Neural cell (in vitro differentiated cells): Measurements from ENCODE around the gene GPSM1. TPM values are rescaled to one million over a fixed set of nuclear protein-coding genes. Genes with fewer than 3 reads are reported as not detected.

Experiments used
- H2AFZ ChIP-seq: fragments of 200-600, 300-800 bp; sonication (generic), shearing (Covaris generic); 2 replicates; pipeline ENCODE4 v1.6.0; 2014; ENCODE audit warnings: low read depth, mild to moderate bottlenecking, antibody characterized with exemption, low read length, moderate library complexity
- H3F3A ChIP-seq: fragments of 200-600 bp; shearing (Covaris generic); 2 replicates; pipeline ENCODE4 v1.6.1; 2016; ENCODE audit warnings: mild to moderate bottlenecking, moderate library complexity, mixed read lengths, antibody characterized with exemption, low read length; ENCODE audit not compliant: insufficient read depth, poor library complexity, severe bottlenecking
- H3K27ac ChIP-seq: fragments of 200-600, 300-800 bp; sonication (generic), shearing (Covaris generic); 2 replicates; pipeline ENCODE4 v1.5.1; 2014; ENCODE audit warnings: mild to moderate bottlenecking, low read length, moderate library complexity
- H3K27me3 ChIP-seq: fragments of 300-800, 200-600 bp; sonication (generic), shearing (Covaris generic); 2 replicates; pipeline ENCODE4 v1.6.0; 2014; ENCODE audit warnings: mild to moderate bottlenecking, low read depth, low read length, moderate library complexity; ENCODE audit not compliant: insufficient read depth
- H3K36me3 ChIP-seq: fragments of 300-800, 200-600 bp; sonication (generic), shearing (Covaris generic); 2 replicates; pipeline ENCODE4 v1.5.1; 2014; ENCODE audit warnings: mild to moderate bottlenecking, antibody characterized with exemption, low read length, moderate library complexity; ENCODE audit not compliant: insufficient read depth
- H3K4me2 ChIP-seq: fragments of 300-800, 200-600 bp; sonication (generic), shearing (Covaris generic); 2 replicates; pipeline ENCODE4 v1.6.0; 2014; ENCODE audit warnings: mild to moderate bottlenecking, low read length
- H3K4me3 ChIP-seq: fragments of 300-800, 200-600 bp; sonication (generic), shearing (Covaris generic); 2 replicates; pipeline ENCODE4 v1.5.1; 2014; ENCODE audit warnings: mild to moderate bottlenecking, low read length, moderate library complexity
- H3K79me2 ChIP-seq: fragments of 200-600 bp; shearing (Covaris generic); replicated peaks from 2 replicates; pipeline ENCODE4 v1.6.0; 2014; ENCODE audit warnings: mild to moderate bottlenecking, low read length, moderate library complexity; ENCODE audit not compliant: insufficient read depth
- H3K9ac ChIP-seq: fragments of 300-800, 200-600 bp; sonication (generic), shearing (Covaris generic); 2 replicates; pipeline ENCODE4 v1.6.1; 2016; ENCODE audit warnings: mild to moderate bottlenecking, low read length, mixed read lengths
- H3K9me2 ChIP-seq: fragments of 200-600 bp; shearing (Covaris generic); 2 replicates; pipeline ENCODE4 v1.6.1; 2016; ENCODE audit warnings: mild to moderate bottlenecking, low read length, mixed read lengths; ENCODE audit not compliant: insufficient read depth
- H3K9me3 ChIP-seq: fragments of 200-600, 300-800 bp; sonication (generic), shearing (Covaris generic); 2 replicates; pipeline ENCODE4 v1.6.1; 2016; ENCODE audit warnings: mild to moderate bottlenecking, mixed run types, low read length, moderate library complexity, mixed read lengths
- H4K20me1 ChIP-seq: fragments of 200-600 bp; shearing (Covaris generic); 2 replicates; pipeline ENCODE4 v1.6.1; 2016; ENCODE audit warnings: mild to moderate bottlenecking, mixed run types; ENCODE audit not compliant: insufficient read depth
- CTCF ChIP-seq: fragments of 450-650 bp; IDR thresholded peaks from 2 replicates; pipeline ENCODE4 v1.5.1; 2014; ENCODE audit warnings: antibody characterized with exemption, mild to moderate bottlenecking, moderate library complexity; ENCODE audit not compliant: poor library complexity, severe bottlenecking
- EP300 ChIP-seq: fragments of 450-650 bp; conservative IDR thresholded peaks from 2 replicates; pipeline ENCODE4 v1.6.1; 2014; ENCODE audit warnings: antibody characterized with exemption, mild to moderate bottlenecking, moderate library complexity; ENCODE audit not compliant: poor library complexity, severe bottlenecking
- EZH2 ChIP-seq: fragments of 200-600, 300-800 bp; shearing (Covaris generic), sonication (generic); IDR thresholded peaks from 2 replicates; pipeline ENCODE4 v1.6.1; 2014; ENCODE audit warnings: antibody characterized with exemption, low read length, borderline replicate concordance, mild to moderate bottlenecking; ENCODE audit not compliant: insufficient read depth, poor library complexity, severe bottlenecking
- MXI1 ChIP-seq: fragments of 450-650 bp; conservative IDR thresholded peaks from 2 replicates; pipeline ENCODE4 v1.6.1; 2014; ENCODE audit warnings: antibody characterized with exemption, mild to moderate bottlenecking; ENCODE audit not compliant: poor library complexity, severe bottlenecking
- POLR2AphosphoS5 ChIP-seq: IDR thresholded peaks from 2 replicates; pipeline ENCODE4 v1.6.1; 2012
- RAD21 ChIP-seq: fragments of 450-650 bp; conservative IDR thresholded peaks from 2 replicates; pipeline ENCODE4 v1.6.1; 2014; ENCODE audit warnings: antibody characterized with exemption, mild to moderate bottlenecking, moderate library complexity
- REST ChIP-seq: IDR thresholded peaks from 2 replicates; pipeline ENCODE4 v1.6.1; 2012; ENCODE audit warnings: borderline replicate concordance
- SMC3 ChIP-seq: fragments of 450-650 bp; conservative IDR thresholded peaks from 2 replicates; pipeline ENCODE4 v1.6.1; 2014; ENCODE audit warnings: antibody characterized with exemption, mild to moderate bottlenecking, moderate library complexity; ENCODE audit not compliant: poor library complexity
- TAF1 ChIP-seq: IDR thresholded peaks from 2 replicates; pipeline ENCODE4 v1.6.1; 2012; ENCODE audit warnings: low read depth
- polyA plus RNA-seq: library from polyadenylated mRNA; depleted of rRNA; stranded (reverse); fragments of >200 nt; gene quantifications from 2 replicates; pipeline ENCODE4 v1.2.3, GENCODE V29; 2014

Gene GPSM1
- polyA plus RNA-seq, 1 donor from 2014 or later: 117 TPM

GRCh38 chr9:136401173-136401922 is 74.0 kb downstream of the GPSM1 start:
- TF ChIP-seq TAF1: no peak
- no peak for TF ChIP-seq CTCF
- TF ChIP-seq REST: no peak
- TF ChIP-seq POLR2AphosphoS5: no peak
- no peak for TF ChIP-seq SMC3
- TF ChIP-seq RAD21: no peak
- TF ChIP-seq EP300: no peak
- TF ChIP-seq MXI1: no peak
- TF ChIP-seq EZH2: no peak
- Histone ChIP-seq H3K27ac (no peak overlapping the region), H3F3A (no peaks in the 10 kb centered on the region)

GRCh38 chr9:136402067-136402466 is 74.7 kb downstream of the GPSM1 start:
- no peak overlapping the region for H3K4me3 ChIP-seq
- H3K27me3 ChIP-seq: no peaks in the 10 kb centered on the region
- H3K36me3 ChIP-seq: peaks cover 3% of the 10 kb centered on the region
- no peak overlapping the region for H2AFZ ChIP-seq
- H3K9me2 ChIP-seq: no peaks in the 10 kb centered on the region
- H3K9me3 ChIP-seq: no peaks in the 10 kb centered on the region
- no peak overlapping the region for H3K4me2 ChIP-seq
- no peak overlapping the region for H3K27ac ChIP-seq
- no peak for TF ChIP-seq SMC3
- no peak for TF ChIP-seq REST
- TF ChIP-seq TAF1: no peak
- no peak for TF ChIP-seq MXI1
- TF ChIP-seq RAD21: no peak
- no peak for TF ChIP-seq EP300
- TF ChIP-seq CTCF: no peak
- TF ChIP-seq EZH2: no peak
- TF ChIP-seq POLR2AphosphoS5: no peak
- H4K20me1 ChIP-seq: no peaks in the 10 kb centered on the region
- H3F3A ChIP-seq: no peaks in the 10 kb centered on the region
- H3K79me2 ChIP-seq: peaks cover 21% of the 10 kb centered on the region
- H3K9ac ChIP-seq: no peak overlapping the region

More at GRCh38 chr9:136401173-136401922, 74.0 kb downstream of the GPSM1 start:
- peaks cover 3% of the 10 kb centered on the region for H3K36me3 ChIP-seq
- no peaks in the 10 kb centered on the region for H3K9me3 ChIP-seq
- no peak overlapping the region for H3K4me3 ChIP-seq
- H3K9ac ChIP-seq: no peak overlapping the region
- H3K9me2 ChIP-seq: no peaks in the 10 kb centered on the region
- no peak overlapping the region for H3K4me2 ChIP-seq
- no peak overlapping the region for H2AFZ ChIP-seq
- no peaks in the 10 kb centered on the region for H3K27me3 ChIP-seq
- peaks cover 21% of the 10 kb centered on the region for H3K79me2 ChIP-seq
- no peaks in the 10 kb centered on the region for H4K20me1 ChIP-seq
